Mesothelial cell of epicardium (in vitro differentiated cells): ENCODE data around the gene ALDH1A2. TPM values are rescaled to one million over a fixed set of nuclear protein-coding genes. Genes with fewer than 3 reads are reported as not detected.
"Not testable (repeated sequence)": the region's sequence is repeated elsewhere in the genome, so short reads cannot be mapped to it uniquely, and the experiment has no call there.

Source experiments
- DNase-seq, 2 experiments: peaks; one replicate each; pipeline ENCODE4 v3.0.0; 2021; ENCODE audit warnings: low spot score in 2 of 2; ENCODE audit not compliant: unreplicated experiment in 2 of 2
- H3K27ac Mint-ChIP-seq: 2 replicates; pipeline ENCODE4 v1.8.0; 2021; ENCODE audit warnings: mixed read lengths
- H3K27me3 Mint-ChIP-seq: 2 replicates; pipeline ENCODE4 v1.8.0; 2021; ENCODE audit warnings: low read depth, mixed read lengths
- H3K36me3 Mint-ChIP-seq: 2 replicates; pipeline ENCODE4 v1.8.0; 2021; ENCODE audit warnings: mixed read lengths
- H3K4me1 Mint-ChIP-seq: 2 replicates; pipeline ENCODE4 v1.8.0; 2021; ENCODE audit warnings: mixed read lengths
- H3K4me3 Mint-ChIP-seq: 2 replicates; pipeline ENCODE4 v1.8.0; 2021; ENCODE audit warnings: mild to moderate bottlenecking, moderate library complexity, mixed read lengths
- H3K9me3 Mint-ChIP-seq: 2 replicates; pipeline ENCODE4 v1.8.0; 2021; ENCODE audit warnings: mixed read lengths
- CTCF ChIP-seq: fragments of 200-600 bp; sonication (generic); IDR thresholded peaks from one replicate; pipeline ENCODE4 v1.5.0; 2021; ENCODE audit warnings: antibody characterized with exemption; ENCODE audit not compliant: unreplicated experiment
- total RNA-seq: library from RNA; stranded (reverse); gene quantifications from 3 replicates; pipeline ENCODE4 v1.2.1, GENCODE V29; 2021

Gene ALDH1A2
- total RNA-seq, 1 donor from 2014 or later, result 26.2 TPM

GRCh38 chr15:58039079-58040035, 26.2 kb downstream of the ALDH1A2 start:
- Mint-ChIP-seq H3K4me1 (peaks cover 65% of the 10 kb centered on the region), H3K27me3 (peaks cover 14% of the 10 kb centered on the region), H3K36me3 (no peaks in the 10 kb centered on the region), H3K27ac (peak overlapping the region; percentile 97), H3K9me3 (no peaks in the 10 kb centered on the region), H3K4me3 (no peak overlapping the region)
- no peak for TF ChIP-seq CTCF
- no peak for DNase-seq

GRCh38 chr15:58038426-58039078, 27.0 kb downstream of the ALDH1A2 start:
- Mint-ChIP-seq H3K4me1 (peaks cover 62% of the 10 kb centered on the region), H3K27me3 (peaks cover 8% of the 10 kb centered on the region), H3K27ac (peak overlapping the region; percentile 97), H3K4me3 (no peak overlapping the region), H3K9me3 (no peaks in the 10 kb centered on the region), H3K36me3 (no peaks in the 10 kb centered on the region)
- TF ChIP-seq CTCF, result no peak
- DNase-seq, result no peak

GRCh38 chr15:58037723-58038301, 27.7 kb downstream of the ALDH1A2 start:
- Mint-ChIP-seq H3K36me3 (no peaks in the 10 kb centered on the region), H3K4me1 (peaks cover 60% of the 10 kb centered on the region), H3K9me3 (no peaks in the 10 kb centered on the region), H3K27me3 (peaks cover 5% of the 10 kb centered on the region), H3K27ac (peak overlapping the region; percentile 97), H3K4me3 (no peak overlapping the region)
- DNase-seq, result no peak
- TF ChIP-seq CTCF, result no peak

DNA sequence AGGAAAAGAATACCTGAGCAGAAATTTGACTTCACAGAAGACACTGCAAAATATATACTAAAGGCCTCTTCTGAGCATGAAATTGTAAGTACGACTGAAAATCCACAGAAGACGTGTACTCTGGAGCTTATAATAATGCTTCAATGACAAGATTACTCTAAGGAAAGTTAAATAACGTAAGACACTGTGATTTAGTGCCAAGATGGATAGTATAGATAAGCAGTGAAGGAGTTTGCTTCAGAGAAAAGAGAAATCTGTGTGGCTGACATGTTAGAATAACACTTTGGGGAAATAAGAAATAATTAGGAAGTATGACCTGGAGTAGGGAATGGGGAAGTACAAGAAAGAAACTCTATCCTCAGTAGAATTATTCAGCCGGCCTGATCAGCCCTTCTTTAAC, 28.9 kb downstream of the ALDH1A2 start:
- TF ChIP-seq CTCF, result no peak
- Mint-ChIP-seq H3K27me3 (peaks cover 3% of the 10 kb centered on the region), H3K4me3 (no peak overlapping the region), H3K27ac (peak overlapping the region; percentile 97), H3K4me1 (peaks cover 60% of the 10 kb centered on the region), H3K36me3 (no peaks in the 10 kb centered on the region), H3K9me3 (peaks cover 3% of the 10 kb centered on the region)
- no peak for DNase-seq

DNA sequence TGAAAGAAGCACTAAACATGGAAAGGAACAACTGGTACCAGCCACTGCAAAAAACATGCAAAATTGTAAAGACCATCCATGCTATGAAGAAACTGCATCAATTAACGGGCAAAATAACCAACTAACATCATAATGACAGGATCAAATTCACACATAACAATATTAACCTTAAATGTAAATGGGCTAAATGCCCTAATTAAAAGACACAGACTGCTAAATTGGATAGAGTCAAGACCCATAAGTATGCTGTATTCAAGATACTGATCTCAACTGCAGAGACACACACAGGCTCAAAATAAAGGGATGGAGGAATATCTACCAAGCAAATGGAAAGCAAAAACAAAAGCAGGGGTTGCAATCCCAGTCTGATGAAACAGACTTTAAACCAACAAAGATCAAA, 37.1 kb downstream of the ALDH1A2 start:
- DNase-seq, H3K27ac Mint-ChIP-seq, H3K4me3 Mint-ChIP-seq, H3K4me1 Mint-ChIP-seq: not testable (repeated sequence)
- H3K36me3 Mint-ChIP-seq, result peaks cover 13% of the 10 kb centered on the region
- H3K27me3 Mint-ChIP-seq, result peaks cover 36% of the 10 kb centered on the region
- H3K9me3 Mint-ChIP-seq, result peaks cover 58% of the 10 kb centered on the region

- Mint-ChIP-seq H3K4me3 (no peak overlapping the region), H3K27ac (no peak overlapping the region), H3K36me3 (peaks cover 13% of the 10 kb centered on the region), H3K4me1 (no peaks in the 10 kb centered on the region), H3K27me3 (peaks cover 36% of the 10 kb centered on the region), H3K9me3 (peaks cover 66% of the 10 kb centered on the region)
- TF ChIP-seq CTCF, result no peak
- no peak for DNase-seq
Measured at GRCh38 chr15:58026552-58026951, 39.0 kb downstream of the ALDH1A2 start.
